CD14-positive monocyte (primary cell): ENCODE measurements around the gene ACP1. TPM values are rescaled to one million over a fixed set of nuclear protein-coding genes. Genes with fewer than 3 reads are reported as not detected.

Source experiments
- DNase-seq, 3 donors: peaks; one replicate each; pipeline ENCODE4 v3.0.0-alpha.2; 2011 to 2022
- H2AFZ ChIP-seq: 2 replicates; pipeline ENCODE4 v1.6.0; 2012; ENCODE audit warnings: mild to moderate bottlenecking, low read depth, low read length, inconsistent platforms; ENCODE audit not compliant: insufficient read depth, poor library complexity, severe bottlenecking
- H3K27ac ChIP-seq, 2 donors: 1 replicate in 1 of 2; 2 replicates in 1 of 2; pipeline ENCODE4 v1.5.1; 2012 to 2013; ENCODE audit warnings: low read length in 2 of 2, control low read depth in 1 of 2, inconsistent platforms in 1 of 2, low read depth in 1 of 2, mild to moderate bottlenecking in 1 of 2
- H3K27me3 ChIP-seq, 2 donors: one replicate each; pipeline versions ENCODE4 v1.6.0 to v1.6.1; 2011 to 2013; ENCODE audit warnings: low read length in 2 of 2; ENCODE audit not compliant: control insufficient read depth in 2 of 2, insufficient read depth in 2 of 2
- H3K36me3 ChIP-seq, 2 donors: replicated peaks in 1 of 2; 1 replicate in 1 of 2; 2 replicates in 1 of 2; pipeline versions ENCODE4 v1.5.1 to v1.6.1; 2012 to 2013; ENCODE audit warnings: low read length in 2 of 2, control low read depth in 1 of 2, inconsistent platforms in 1 of 2, mild to moderate bottlenecking in 1 of 2; ENCODE audit not compliant: insufficient read depth in 2 of 2, control insufficient read depth in 1 of 2
- H3K4me1 ChIP-seq, 2 donors: 1 replicate in 1 of 2; 2 replicates in 1 of 2; pipeline versions ENCODE4 v1.5.1 to v1.6.1; 2012 to 2013; ENCODE audit warnings: low read length in 2 of 2, control low read depth in 1 of 2, inconsistent platforms in 1 of 2, mild to moderate bottlenecking in 1 of 2, moderate library complexity in 1 of 2; ENCODE audit not compliant: insufficient read depth in 2 of 2, control insufficient read depth in 1 of 2
- H3K4me2 ChIP-seq: replicated peaks from 2 replicates; pipeline ENCODE3; 2012; ENCODE audit warnings: low read length, moderate library complexity, mild to moderate bottlenecking; ENCODE audit not compliant: poor library complexity, severe bottlenecking; ENCODE audit errors: extremely low read depth
- H3K4me3 ChIP-seq, 3 experiments: fragments of 200-600 bp in 1 of 3; sonication (generic) in 1 of 3; replicated peaks in 1 of 3; 1 replicate in 2 of 3; 2 replicates in 1 of 3; pipeline ENCODE4 v1.5.1; 2011 to 2013; ENCODE audit warnings: low read length in 3 of 3, mild to moderate bottlenecking in 3 of 3, control low read depth in 2 of 3, low read depth in 2 of 3, inconsistent platforms in 1 of 3, moderate library complexity in 1 of 3
- H3K79me2 ChIP-seq: 2 replicates; pipeline ENCODE4 v1.6.0; 2012; ENCODE audit warnings: mild to moderate bottlenecking, control low read depth, inconsistent platforms, low read length, moderate library complexity; ENCODE audit not compliant: insufficient read depth
- H3K9ac ChIP-seq: 2 replicates; pipeline ENCODE4 v1.6.0; 2017; ENCODE audit warnings: low read length, mild to moderate bottlenecking; ENCODE audit not compliant: insufficient read depth, poor library complexity, severe bottlenecking
- H3K9me3 ChIP-seq, 2 donors: replicated peaks in 1 of 2; 1 replicate in 1 of 2; 2 replicates in 1 of 2; pipeline versions ENCODE4 v1.5.1 to v1.6.1; 2012 to 2013; ENCODE audit warnings: low read length in 2 of 2, control low read depth in 1 of 2; ENCODE audit not compliant: control insufficient read depth in 1 of 2, insufficient read depth in 1 of 2
- H4K20me1 ChIP-seq: 2 replicates; pipeline ENCODE4 v1.6.0; 2012; ENCODE audit warnings: mild to moderate bottlenecking, low read length, control low read depth, moderate library complexity; ENCODE audit not compliant: insufficient read depth
- H3K27ac Mint-ChIP-seq, 7 donors: one replicate each; pipeline ENCODE4 v1.8.0; 2020; ENCODE audit warnings: mild to moderate bottlenecking in 7 of 7, mixed read lengths in 7 of 7, moderate library complexity in 6 of 7, inconsistent platforms in 2 of 7
- H3K27me3 Mint-ChIP-seq, 3 donors: one replicate each; pipeline ENCODE4 v1.8.0; 2021 to 2022; ENCODE audit warnings: low read depth in 3 of 3, mild to moderate bottlenecking in 3 of 3, mixed read lengths in 3 of 3, moderate library complexity in 3 of 3, inconsistent platforms in 1 of 3
- H3K36me3 Mint-ChIP-seq, 2 donors: one replicate each; pipeline ENCODE4 v1.8.0; 2020; ENCODE audit warnings: mixed read lengths in 2 of 2, inconsistent platforms in 1 of 2, mild to moderate bottlenecking in 1 of 2
- H3K4me1 Mint-ChIP-seq: one replicate; pipeline ENCODE4 v1.8.0; 2020; ENCODE audit warnings: mild to moderate bottlenecking, mixed read lengths
- H3K4me3 Mint-ChIP-seq, 2 donors: one replicate each; pipeline ENCODE4 v1.8.0; 2020; ENCODE audit warnings: mild to moderate bottlenecking in 2 of 2, mixed read lengths in 2 of 2, moderate library complexity in 1 of 2
- H3K9me3 Mint-ChIP-seq, 7 donors: one replicate each; pipeline ENCODE4 v1.8.0; 2020 to 2022; ENCODE audit warnings: mixed read lengths in 7 of 7, mild to moderate bottlenecking in 6 of 7, moderate library complexity in 6 of 7, inconsistent platforms in 2 of 7
- WGBS: methylation state at CpG from one replicate; pipeline ENCODE4 v1.1.5; 2013; ENCODE audit warnings: missing lambda C conversion rate; ENCODE audit not compliant: insufficient coverage; 5-methylcytosine and 5-hydroxymethylcytosine counted together
- intact Hi-C, 2 donors: fragments of 100-400 bp; cut with micrococcal nuclease; formaldehyde crosslinking; loops; one replicate each; pipeline versions ENCODE4 v1.15.0 to v1.15.1; 2023
- polyA plus RNA-seq, 3 donors: library from polyadenylated mRNA; depleted of rRNA in 1 of 3; unstranded in 2 of 3; stranded (reverse) in 1 of 3; fragments of 300-500 nt in 2 of 3; fragments of >200 nt in 1 of 3; fragmentation: Illumina TruSeq in 2 of 3; gene quantifications; 1 replicate in 2 of 3; 2 replicates in 1 of 3; pipeline ENCODE4 v1.2.3, GENCODE V29; 2012 to 2021
- TF ChIP-seq, protein P1 (sequence below): fragments of 200-600 bp; IDR thresholded peaks from one replicate; pipeline ENCODE4 v1.8.0; 2022; ENCODE audit warnings: antibody characterized with exemption, mild to moderate bottlenecking

Gene ACP1
- polyA plus RNA-seq, 3 donors: 51.8 to 77.0 (median 73.2) TPM

DNA sequence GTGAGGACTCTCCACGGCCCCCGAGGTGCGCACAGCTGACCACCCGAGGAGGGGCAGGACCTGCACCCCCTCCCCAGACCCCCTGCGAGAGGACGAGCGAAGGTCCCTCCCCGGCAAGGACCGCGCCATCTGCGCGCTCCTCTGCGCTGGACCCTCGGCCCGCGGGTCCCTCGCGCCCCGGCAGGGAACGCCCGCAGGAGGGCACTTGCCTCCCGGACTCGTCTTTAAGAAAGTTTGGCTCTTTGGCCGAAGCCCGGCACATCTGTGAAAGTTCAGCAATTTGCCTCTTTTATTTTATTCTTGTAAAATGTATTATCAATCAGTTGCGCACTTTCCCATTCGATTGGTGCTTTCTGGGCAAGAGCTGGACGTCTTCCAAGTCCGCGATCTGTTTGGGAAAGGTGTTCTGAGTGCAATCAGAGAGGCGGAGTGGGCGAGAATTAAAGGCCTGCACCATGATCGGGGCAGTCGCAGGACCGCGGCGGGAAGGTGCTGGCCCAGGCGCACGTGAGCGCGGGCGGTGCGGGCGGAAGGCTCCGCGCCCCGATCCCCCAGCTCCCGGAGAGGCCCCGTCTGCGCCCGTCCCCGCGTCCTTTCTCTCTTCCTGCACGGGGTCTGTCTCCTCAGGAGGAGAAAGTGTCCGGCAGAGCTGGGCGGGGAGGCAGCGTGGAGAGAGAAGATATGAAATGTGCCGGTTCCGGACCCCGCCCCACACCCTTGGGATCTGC lies 24.8 kb downstream of the ACP1 start:
- H3K4me3 Mint-ChIP-seq: peak overlapping the region; percentile 37 to 83
- H3K27me3 Mint-ChIP-seq: peaks cover 40 to 68% (median 44%) of the 10 kb centered on the region in 3 donors
- H3K9ac ChIP-seq: no peak overlapping the region
- TF ChIP-seq, protein P1, sequence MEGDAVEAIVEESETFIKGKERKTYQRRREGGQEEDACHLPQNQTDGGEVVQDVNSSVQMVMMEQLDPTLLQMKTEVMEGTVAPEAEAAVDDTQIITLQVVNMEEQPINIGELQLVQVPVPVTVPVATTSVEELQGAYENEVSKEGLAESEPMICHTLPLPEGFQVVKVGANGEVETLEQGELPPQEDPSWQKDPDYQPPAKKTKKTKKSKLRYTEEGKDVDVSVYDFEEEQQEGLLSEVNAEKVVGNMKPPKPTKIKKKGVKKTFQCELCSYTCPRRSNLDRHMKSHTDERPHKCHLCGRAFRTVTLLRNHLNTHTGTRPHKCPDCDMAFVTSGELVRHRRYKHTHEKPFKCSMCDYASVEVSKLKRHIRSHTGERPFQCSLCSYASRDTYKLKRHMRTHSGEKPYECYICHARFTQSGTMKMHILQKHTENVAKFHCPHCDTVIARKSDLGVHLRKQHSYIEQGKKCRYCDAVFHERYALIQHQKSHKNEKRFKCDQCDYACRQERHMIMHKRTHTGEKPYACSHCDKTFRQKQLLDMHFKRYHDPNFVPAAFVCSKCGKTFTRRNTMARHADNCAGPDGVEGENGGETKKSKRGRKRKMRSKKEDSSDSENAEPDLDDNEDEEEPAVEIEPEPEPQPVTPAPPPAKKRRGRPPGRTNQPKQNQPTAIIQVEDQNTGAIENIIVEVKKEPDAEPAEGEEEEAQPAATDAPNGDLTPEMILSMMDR: no peak
- H3K9me3 ChIP-seq: peaks cover 0 to 20% of the 10 kb centered on the region in 2 donors
- H3K27me3 ChIP-seq: peaks cover 41 to 63% of the 10 kb centered on the region in 2 donors
- H3K4me1 ChIP-seq: peaks cover 0 to 13% of the 10 kb centered on the region in 2 donors
- no peaks in the 10 kb centered on the region for H4K20me1 ChIP-seq
- no peak overlapping the region for H3K27ac ChIP-seq
- H3K4me1 Mint-ChIP-seq: peaks cover 8% of the 10 kb centered on the region
- H3K4me3 ChIP-seq: peak overlapping the region in 1 of 3 experiments; percentile 25
- H3K4me2 ChIP-seq: peak overlapping the region; percentile 36
- H3K36me3 Mint-ChIP-seq: peaks cover 0 to 4% of the 10 kb centered on the region in 2 donors
- DNase-seq: no peak
- H3K9me3 Mint-ChIP-seq: peaks cover 0 to 5% (median 4%) of the 10 kb centered on the region in 7 donors
- intact Hi-C loops: loop anchor here in 1 of 2 donors (5.0 kb wide), 1 partner anchor 182 kb away; no protein-coding TSS in a partner anchor
- no peaks in the 10 kb centered on the region for H3K79me2 ChIP-seq
- under 1% methylated on average over 51 of the region's 60 CpGs for WGBS
- no peak overlapping the region for H3K27ac Mint-ChIP-seq
- no peaks in the 10 kb centered on the region for H3K36me3 ChIP-seq
- peak overlapping the region; percentile 56 for H2AFZ ChIP-seq

DNA sequence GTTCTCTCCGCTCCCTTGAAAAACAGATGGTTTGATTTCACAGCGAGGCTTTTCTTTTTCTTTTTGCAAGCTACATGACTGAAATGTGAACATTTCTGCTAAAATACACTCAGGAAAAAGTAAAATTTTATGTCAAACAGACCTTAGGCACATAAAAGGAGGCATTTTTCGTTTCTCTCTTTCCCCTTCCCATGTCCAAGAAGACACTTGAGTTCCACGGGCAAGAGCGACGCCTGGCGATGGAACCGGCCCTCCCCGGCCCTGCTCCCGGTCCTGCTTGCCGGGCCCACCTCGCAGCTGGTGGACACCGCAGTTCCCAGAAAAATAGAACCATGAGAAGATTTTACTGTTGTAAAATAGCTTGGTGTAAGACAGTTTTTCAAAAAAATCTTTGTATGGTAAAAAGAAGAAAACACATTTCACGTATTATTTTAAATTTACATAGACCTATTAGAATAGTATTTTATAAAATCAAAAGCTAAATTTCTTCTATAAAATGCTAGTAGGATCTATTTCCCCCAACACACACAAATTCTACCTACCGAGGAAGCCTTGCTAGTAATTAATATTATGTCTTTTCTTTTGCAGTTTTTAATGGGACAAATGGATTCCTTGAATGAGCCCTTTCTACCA lies 25.5 kb downstream of the ACP1 start:
- H3K36me3 Mint-ChIP-seq: peaks cover 0 to 4% of the 10 kb centered on the region in 2 donors
- H3K9me3 Mint-ChIP-seq: peaks cover 0 to 6% (median 4%) of the 10 kb centered on the region in 7 donors
- H3K4me2 ChIP-seq: peak overlapping the region; percentile 36
- H3K4me1 ChIP-seq: peaks cover 0 to 13% of the 10 kb centered on the region in 2 donors
- intact Hi-C loops: no loop called here
- WGBS: 0% methylated on average over 8 of the region's 15 CpGs
- H3K79me2 ChIP-seq: no peaks in the 10 kb centered on the region
- peaks cover 41 to 56% of the 10 kb centered on the region in 2 donors for H3K27me3 ChIP-seq
- H3K36me3 ChIP-seq: no peaks in the 10 kb centered on the region
- no peak overlapping the region for H3K9ac ChIP-seq
- no peak overlapping the region for H3K27ac Mint-ChIP-seq
- no peaks in the 10 kb centered on the region for H4K20me1 ChIP-seq
- H3K4me1 Mint-ChIP-seq: peaks cover 8% of the 10 kb centered on the region
- peaks cover 0 to 20% of the 10 kb centered on the region in 2 donors for H3K9me3 ChIP-seq
- DNase-seq: peak in 1 of 3 donors; percentile 11
- TF ChIP-seq, protein P1: no peak
- H3K4me3 Mint-ChIP-seq: peak overlapping the region in 1 of 2 donors; percentile 83
- no peak overlapping the region for H3K27ac ChIP-seq
- peak overlapping the region; percentile 56 for H2AFZ ChIP-seq
- H3K27me3 Mint-ChIP-seq: peaks cover 39 to 65% (median 42%) of the 10 kb centered on the region in 3 donors
- peak overlapping the region in 1 of 3 experiments; percentile 25 for H3K4me3 ChIP-seq
